OCI-LY3 (cell line): ENCODE results near the gene KIF25.

Source experiments
- H2AFZ ChIP-seq: fragments of 200-600, 300-600 bp; shearing (Covaris generic); 2 replicates; pipeline ENCODE4 v1.6.0; 2014; ENCODE audit warnings: antibody characterized with exemption, low read depth, low read length
- H3K27ac ChIP-seq: fragments of 200-600, 300-600 bp; sonication (generic); 2 replicates; pipeline ENCODE4 v1.5.1; 2014; ENCODE audit warnings: mild to moderate bottlenecking, low read length, moderate library complexity, mixed read lengths
- H3K27me3 ChIP-seq: fragments of 200-600, 300-600 bp; sonication (generic); 2 replicates; pipeline ENCODE4 v1.6.1; 2014; ENCODE audit warnings: low read depth, low read length, mixed read lengths
- H3K36me3 ChIP-seq: fragments of 200-600, 300-600 bp; sonication (generic); replicated peaks from 2 replicates; pipeline ENCODE3; 2014; ENCODE audit warnings: low read depth, low read length, mixed read lengths
- H3K4me1 ChIP-seq: fragments of 300-600, 200-600 bp; sonication (generic); 2 replicates; pipeline ENCODE4 v1.6.1; 2014; ENCODE audit warnings: low read length, mixed read lengths
- H3K4me2 ChIP-seq: fragments of 200-600, 300-600 bp; sonication (generic); 2 replicates; pipeline ENCODE4 v1.6.1; 2014; ENCODE audit warnings: low read length, mixed read lengths
- H3K4me3 ChIP-seq: fragments of 300-600, 200-600 bp; sonication (generic); 2 replicates; pipeline ENCODE4 v1.5.1; 2014; ENCODE audit warnings: antibody characterized with exemption, mild to moderate bottlenecking, low read length, moderate library complexity
- H3K79me2 ChIP-seq: fragments of 300-600, 200-600 bp; shearing (Covaris generic); 2 replicates; pipeline ENCODE4 v1.6.1; 2014; ENCODE audit warnings: mild to moderate bottlenecking, low read length, mixed read lengths
- H3K9ac ChIP-seq: fragments of 300-600, 200-600 bp; shearing (Covaris generic); 2 replicates; pipeline ENCODE4 v1.6.0; 2014; ENCODE audit warnings: mild to moderate bottlenecking, low read length, moderate library complexity
- H3K9me3 ChIP-seq: fragments of 200-600, 300-600 bp; shearing (Covaris generic); 2 replicates; pipeline ENCODE4 v1.6.1; 2014; ENCODE audit warnings: low read length, mixed read lengths; ENCODE audit not compliant: insufficient read depth
- H4K20me1 ChIP-seq: fragments of 200-600, 300-600 bp; sonication (generic); 2 replicates; pipeline ENCODE4 v1.6.1; 2016; ENCODE audit warnings: low read length, mixed read lengths; ENCODE audit not compliant: insufficient read depth
- EZH2phosphoT487 ChIP-seq: fragments of 200-600 bp; shearing (Covaris generic); IDR thresholded peaks from 2 replicates; pipeline ENCODE4 v1.6.1; 2018; ENCODE audit warnings: antibody characterized with exemption, mixed run types, low read depth
- TF ChIP-seq, protein P1 (sequence below): fragments of 200-600, 300-600 bp; sonication (generic); IDR thresholded peaks from 2 replicates; pipeline ENCODE4 v1.5.1; 2014; ENCODE audit warnings: antibody characterized with exemption, low read length, low read depth

The KIF25 gene

DNA sequence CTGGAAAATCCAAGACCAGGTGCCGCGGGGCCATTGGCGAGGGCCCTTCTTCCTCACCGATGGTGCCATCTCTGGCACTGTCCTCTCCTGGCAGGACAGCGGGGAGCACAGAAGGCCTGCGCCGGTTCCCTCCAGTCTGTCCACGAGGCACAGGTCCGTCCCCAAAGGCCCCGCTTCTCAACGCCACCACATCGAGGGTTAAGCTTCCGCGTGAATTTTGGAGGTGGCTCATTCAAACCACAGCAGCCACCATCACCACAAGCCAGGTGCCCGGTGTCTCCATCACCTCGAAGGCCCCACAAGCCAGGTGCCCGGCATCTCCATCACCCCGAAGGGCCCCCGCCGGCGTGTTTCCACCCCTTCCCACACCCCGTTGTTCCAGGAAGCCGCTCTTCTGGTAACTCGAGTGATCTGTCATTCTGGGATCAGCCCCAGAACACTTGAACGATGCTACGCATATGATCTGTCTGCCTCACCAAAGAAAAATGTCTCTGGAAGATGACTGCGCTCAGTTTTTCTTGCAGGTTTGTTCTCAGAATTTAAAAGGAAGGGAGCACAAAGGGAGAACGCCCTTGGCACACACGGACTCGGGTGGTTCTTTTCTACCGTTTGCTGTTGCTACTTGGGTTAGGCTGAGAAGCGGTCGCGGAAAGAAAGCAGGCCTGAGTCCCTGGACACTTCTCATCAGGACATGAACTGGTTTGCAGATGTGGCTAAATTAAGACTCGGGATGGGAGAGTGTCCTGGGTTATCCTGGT is 9.9 kb upstream of the KIF25 start:
- Histone ChIP-seq H3K4me2 (no peak overlapping the region), H2AFZ (no peak overlapping the region), H3K79me2 (no peaks in the 10 kb centered on the region), H3K4me1 (no peaks in the 10 kb centered on the region), H3K4me3 (no peak overlapping the region), H3K9ac (no peak overlapping the region), H3K27me3 (no peaks in the 10 kb centered on the region), H3K36me3 (no peaks in the 10 kb centered on the region), H3K9me3 (no peaks in the 10 kb centered on the region), H3K27ac (no peak overlapping the region), H4K20me1 (no peaks in the 10 kb centered on the region)
- TF ChIP-seq, protein P1, sequence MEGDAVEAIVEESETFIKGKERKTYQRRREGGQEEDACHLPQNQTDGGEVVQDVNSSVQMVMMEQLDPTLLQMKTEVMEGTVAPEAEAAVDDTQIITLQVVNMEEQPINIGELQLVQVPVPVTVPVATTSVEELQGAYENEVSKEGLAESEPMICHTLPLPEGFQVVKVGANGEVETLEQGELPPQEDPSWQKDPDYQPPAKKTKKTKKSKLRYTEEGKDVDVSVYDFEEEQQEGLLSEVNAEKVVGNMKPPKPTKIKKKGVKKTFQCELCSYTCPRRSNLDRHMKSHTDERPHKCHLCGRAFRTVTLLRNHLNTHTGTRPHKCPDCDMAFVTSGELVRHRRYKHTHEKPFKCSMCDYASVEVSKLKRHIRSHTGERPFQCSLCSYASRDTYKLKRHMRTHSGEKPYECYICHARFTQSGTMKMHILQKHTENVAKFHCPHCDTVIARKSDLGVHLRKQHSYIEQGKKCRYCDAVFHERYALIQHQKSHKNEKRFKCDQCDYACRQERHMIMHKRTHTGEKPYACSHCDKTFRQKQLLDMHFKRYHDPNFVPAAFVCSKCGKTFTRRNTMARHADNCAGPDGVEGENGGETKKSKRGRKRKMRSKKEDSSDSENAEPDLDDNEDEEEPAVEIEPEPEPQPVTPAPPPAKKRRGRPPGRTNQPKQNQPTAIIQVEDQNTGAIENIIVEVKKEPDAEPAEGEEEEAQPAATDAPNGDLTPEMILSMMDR: no peak
- TF ChIP-seq EZH2phosphoT487: no peak

DNA sequence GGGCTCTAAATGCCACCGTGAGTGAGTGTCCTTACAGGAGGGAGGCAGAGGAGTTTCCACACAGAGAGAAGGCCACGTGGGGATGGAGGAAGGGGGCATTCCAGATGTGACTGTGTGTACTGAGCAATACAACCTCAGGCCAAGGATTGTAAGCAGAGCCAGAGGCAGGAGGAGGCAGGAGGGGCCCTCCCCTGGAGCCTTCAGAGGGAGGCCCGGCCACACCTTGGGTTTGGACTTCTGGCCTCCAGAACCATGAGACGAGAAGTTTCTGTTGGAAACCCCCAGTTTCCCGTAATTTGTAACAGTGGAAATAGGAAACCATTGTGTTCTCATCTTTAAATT is 9.3 kb upstream of the KIF25 start:
- no peaks in the 10 kb centered on the region for H4K20me1 ChIP-seq
- no peak overlapping the region for H3K4me3 ChIP-seq
- H3K36me3 ChIP-seq: no peaks in the 10 kb centered on the region
- no peak overlapping the region for H2AFZ ChIP-seq
- no peak overlapping the region for H3K9ac ChIP-seq
- TF ChIP-seq, protein P1: no peak
- TF ChIP-seq EZH2phosphoT487: no peak
- H3K79me2 ChIP-seq: no peaks in the 10 kb centered on the region
- no peaks in the 10 kb centered on the region for H3K4me1 ChIP-seq
- no peak overlapping the region for H3K27ac ChIP-seq
- no peaks in the 10 kb centered on the region for H3K27me3 ChIP-seq
- H3K9me3 ChIP-seq: no peaks in the 10 kb centered on the region
- H3K4me2 ChIP-seq: no peak overlapping the region

DNA sequence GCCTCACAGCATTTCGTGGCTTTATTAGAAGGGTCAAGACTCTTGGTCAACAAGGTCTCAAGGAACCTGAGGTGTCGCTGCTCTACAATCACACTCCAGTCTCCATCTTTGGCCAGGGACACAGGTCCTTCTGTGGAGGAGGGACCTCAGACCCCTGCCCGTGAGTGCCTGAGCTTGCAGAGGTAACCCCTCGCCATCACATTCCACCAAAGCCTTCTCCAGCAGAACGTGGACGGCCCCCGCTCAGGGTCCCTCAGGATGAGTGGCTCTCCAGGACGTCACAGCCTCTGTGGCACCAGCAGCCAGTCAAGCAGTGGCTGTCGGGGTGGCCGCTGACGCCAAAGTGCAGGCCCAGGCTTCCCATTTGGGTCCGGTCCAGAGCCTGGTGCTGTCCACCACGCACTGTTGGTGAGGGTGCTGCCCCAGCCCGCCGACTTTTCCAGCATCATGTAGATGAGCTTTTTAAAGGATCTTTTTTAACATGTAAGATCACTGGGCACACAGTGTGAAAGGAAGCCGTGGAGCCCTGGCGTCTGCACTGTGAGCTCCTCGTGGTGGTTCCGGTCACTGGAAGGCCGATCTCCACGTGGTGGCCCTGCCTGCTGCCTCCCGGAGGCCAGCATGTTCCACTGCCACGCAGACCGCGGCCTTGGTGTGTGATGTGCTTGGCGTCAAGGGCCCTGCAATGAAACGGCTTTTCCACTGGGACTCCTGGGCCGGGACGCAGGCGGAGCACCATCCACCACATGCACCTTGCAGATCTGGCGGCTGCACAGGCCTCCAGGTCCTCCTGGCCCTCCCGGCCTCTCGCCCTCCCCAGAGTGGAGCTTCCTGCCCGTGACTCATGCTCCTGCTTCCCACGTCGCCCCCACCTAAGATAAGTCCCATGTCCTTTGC is 8.3 kb upstream of the KIF25 start:
- no peaks in the 10 kb centered on the region for H3K4me1 ChIP-seq
- no peak overlapping the region for H3K27ac ChIP-seq
- H3K79me2 ChIP-seq: no peaks in the 10 kb centered on the region
- H3K27me3 ChIP-seq: no peaks in the 10 kb centered on the region
- H3K9ac ChIP-seq: no peak overlapping the region
- H2AFZ ChIP-seq: no peak overlapping the region
- H3K4me3 ChIP-seq: no peak overlapping the region
- TF ChIP-seq EZH2phosphoT487: no peak
- TF ChIP-seq, protein P1: no peak
- no peaks in the 10 kb centered on the region for H3K9me3 ChIP-seq
- H4K20me1 ChIP-seq: no peaks in the 10 kb centered on the region
- H3K36me3 ChIP-seq: no peaks in the 10 kb centered on the region
- no peak overlapping the region for H3K4me2 ChIP-seq
